Caco-2 (cell line): ENCODE results near the gene ANXA3. TPM values are rescaled to one million over a fixed set of nuclear protein-coding genes. Genes with fewer than 3 reads are reported as not detected.

ENCODE experiments used
- BruUV-seq: library from RNA; stranded (reverse); fragments of 400-500 nt; replicated peaks from 2 replicates; lab custom pipeline; 2021; lab: Mats Ljungman, UMichigan
- CTCF ChIA-PET: fragments of 300-600 bp; sonication (Branson Sonifier 250); formaldehyde crosslinking; loops from one replicate; lab custom pipeline; 2022; ENCODE audit warnings: antibody characterized with exemption; lab: Charles Lee
- POLR2A ChIA-PET: fragments of 300-600 bp; sonication (Branson Sonifier 250); formaldehyde crosslinking; loops from one replicate; lab custom pipeline; 2022; ENCODE audit warnings: antibody characterized with exemption; lab: Charles Lee
- DNase-seq, 2 experiments: peaks; one replicate each; pipeline versions ENCODE4 v3.0.0 to v3.0.0-alpha.2; 2020 to 2022
- H3K27me3 ChIP-seq: replicated peaks from 2 replicates; pipeline ENCODE4 v1.6.0; 2011; ENCODE audit warnings: low read length; ENCODE audit not compliant: control insufficient read depth, insufficient read depth
- H3K36me3 ChIP-seq: 2 replicates; pipeline ENCODE4 v1.5.1; 2011; ENCODE audit warnings: low read length; ENCODE audit not compliant: control insufficient read depth, insufficient read depth
- H3K4me1 ChIP-seq: fragments of 250-450 bp; sonication (Bioruptor Pico); 2 replicates; pipeline ENCODE4 v1.5.1; 2020; ENCODE audit warnings: mild to moderate bottlenecking
- H3K4me3 ChIP-seq: 2 replicates; pipeline ENCODE4 v1.5.1; 2011; ENCODE audit warnings: low read depth, mild to moderate bottlenecking, control low read depth, low read length
- H3K9me3 ChIP-seq: fragments of 250-450 bp; sonication (Bioruptor Pico); 2 replicates; pipeline ENCODE4 v1.5.1; 2020; ENCODE audit warnings: mild to moderate bottlenecking, moderate library complexity
- H3K27ac Mint-ChIP-seq: one replicate; pipeline ENCODE4 v1.8.0; 2022; ENCODE audit warnings: mixed read lengths; ENCODE audit not compliant: unreplicated experiment
- H3K27me3 Mint-ChIP-seq: one replicate; pipeline ENCODE4 v1.8.0; 2022; ENCODE audit warnings: mixed read lengths; ENCODE audit not compliant: insufficient read depth, unreplicated experiment
- H3K36me3 Mint-ChIP-seq: one replicate; pipeline ENCODE4 v1.8.0; 2022; ENCODE audit warnings: mild to moderate bottlenecking, mixed read lengths; ENCODE audit not compliant: insufficient read depth, unreplicated experiment
- H3K4me1 Mint-ChIP-seq: one replicate; pipeline ENCODE4 v1.8.0; 2022; ENCODE audit warnings: low read depth, mixed read lengths; ENCODE audit not compliant: unreplicated experiment
- H3K4me3 Mint-ChIP-seq: one replicate; pipeline ENCODE4 v1.8.0; 2022; ENCODE audit warnings: mild to moderate bottlenecking, moderate library complexity, mixed read lengths; ENCODE audit not compliant: unreplicated experiment
- H3K9me3 Mint-ChIP-seq: one replicate; pipeline ENCODE4 v1.8.0; 2022; ENCODE audit warnings: mixed read lengths; ENCODE audit not compliant: unreplicated experiment
- intact Hi-C: fragments of 100-400 bp; cut with micrococcal nuclease; formaldehyde crosslinking; loops from one replicate; pipeline ENCODE4 v1.10.0; 2022; ENCODE audit not compliant: unreplicated experiment
- total RNA-seq: library from RNA; stranded (reverse); gene quantifications from 2 replicates; pipeline ENCODE4 v1.2.3, GENCODE V29; 2022
- TF ChIP-seq, protein P1 (sequence below), 2 experiments: fragments of 200-600 bp in 1 of 2; IDR thresholded peaks; 1 replicate in 1 of 2; 2 replicates in 1 of 2; pipeline versions ENCODE4 v1.5.1 to v1.8.0; 2011 to 2022; ENCODE audit warnings: antibody characterized with exemption in 1 of 2, control low read depth in 1 of 2, inconsistent platforms in 1 of 2, low read depth in 1 of 2, low read length in 1 of 2, mild to moderate bottlenecking in 1 of 2, moderate library complexity in 1 of 2; ENCODE audit not compliant: insufficient read depth in 1 of 2, severe bottlenecking in 1 of 2, unreplicated experiment in 1 of 2

The ANXA3 gene
- total RNA-seq, 1 experiment from 2014 or later: 361 TPM

DNA sequence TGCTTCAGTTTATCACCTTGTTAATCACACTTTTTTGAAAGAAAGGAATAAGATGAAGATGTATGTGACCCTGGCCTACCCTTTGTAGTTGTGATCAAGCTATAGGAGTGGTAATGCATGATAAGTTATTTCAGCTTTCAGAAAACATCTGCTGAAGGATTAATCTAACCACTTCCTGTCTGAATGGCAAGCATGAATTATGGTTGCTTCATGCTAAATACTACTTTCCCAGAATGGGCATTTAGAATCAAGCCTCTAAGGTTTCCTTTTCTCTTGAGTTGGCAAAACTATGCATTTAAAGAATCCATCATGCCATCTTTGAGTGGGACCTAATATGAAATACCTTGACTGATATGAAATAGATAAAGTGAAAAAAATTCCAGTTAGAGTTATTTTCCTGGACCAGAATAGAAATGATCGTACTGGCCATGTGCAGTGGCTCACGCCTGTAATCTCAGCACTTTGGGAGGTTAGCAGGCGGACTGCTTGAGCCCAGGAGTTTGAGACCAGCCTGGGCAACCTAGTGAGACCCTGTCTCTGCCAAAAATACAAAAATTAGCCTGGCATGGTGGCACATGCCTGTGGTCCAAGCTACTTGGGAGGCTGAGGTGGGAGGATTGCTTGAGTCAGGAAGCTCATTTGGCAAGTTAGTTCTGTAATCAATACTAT is 59.1 kb downstream of the ANXA3 start:
- BruUV-seq: no TSS peak
- Mint-ChIP-seq H3K9me3 (no peaks in the 10 kb centered on the region), H3K4me3 (no peak overlapping the region), H3K27ac (no peak overlapping the region), H3K4me1 (peaks cover 37% of the 10 kb centered on the region), H3K27me3 (no peaks in the 10 kb centered on the region), H3K36me3 (peaks cover 82% of the 10 kb centered on the region)
- TF ChIP-seq, protein P1, sequence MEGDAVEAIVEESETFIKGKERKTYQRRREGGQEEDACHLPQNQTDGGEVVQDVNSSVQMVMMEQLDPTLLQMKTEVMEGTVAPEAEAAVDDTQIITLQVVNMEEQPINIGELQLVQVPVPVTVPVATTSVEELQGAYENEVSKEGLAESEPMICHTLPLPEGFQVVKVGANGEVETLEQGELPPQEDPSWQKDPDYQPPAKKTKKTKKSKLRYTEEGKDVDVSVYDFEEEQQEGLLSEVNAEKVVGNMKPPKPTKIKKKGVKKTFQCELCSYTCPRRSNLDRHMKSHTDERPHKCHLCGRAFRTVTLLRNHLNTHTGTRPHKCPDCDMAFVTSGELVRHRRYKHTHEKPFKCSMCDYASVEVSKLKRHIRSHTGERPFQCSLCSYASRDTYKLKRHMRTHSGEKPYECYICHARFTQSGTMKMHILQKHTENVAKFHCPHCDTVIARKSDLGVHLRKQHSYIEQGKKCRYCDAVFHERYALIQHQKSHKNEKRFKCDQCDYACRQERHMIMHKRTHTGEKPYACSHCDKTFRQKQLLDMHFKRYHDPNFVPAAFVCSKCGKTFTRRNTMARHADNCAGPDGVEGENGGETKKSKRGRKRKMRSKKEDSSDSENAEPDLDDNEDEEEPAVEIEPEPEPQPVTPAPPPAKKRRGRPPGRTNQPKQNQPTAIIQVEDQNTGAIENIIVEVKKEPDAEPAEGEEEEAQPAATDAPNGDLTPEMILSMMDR (IDR thresholded peaks at IDR 0.05; ENCODE audit: insufficient read depth in 1 of 2, low read depth in 1 of 2, low read length in 1 of 2, severe bottlenecking in 1 of 2, unreplicated experiment in 1 of 2): no peak
- no peaks in the 10 kb centered on the region for H3K27me3 ChIP-seq
- intact Hi-C loops: loop anchor here (5.0 kb wide), 2 partner anchors 167 to 312 kb away; partner anchors contain the start of gene BMP2K
- CTCF ChIA-PET: no interaction called here
- DNase-seq: no peak
- H3K9me3 ChIP-seq: no peaks in the 10 kb centered on the region
- H3K36me3 ChIP-seq: peaks cover 4% of the 10 kb centered on the region; the same call in 1 of the 2 replicates
- POLR2A ChIA-PET: no interaction called here
- H3K4me1 ChIP-seq: peaks cover 9% of the 10 kb centered on the region
- no peak overlapping the region for H3K4me3 ChIP-seq

DNA sequence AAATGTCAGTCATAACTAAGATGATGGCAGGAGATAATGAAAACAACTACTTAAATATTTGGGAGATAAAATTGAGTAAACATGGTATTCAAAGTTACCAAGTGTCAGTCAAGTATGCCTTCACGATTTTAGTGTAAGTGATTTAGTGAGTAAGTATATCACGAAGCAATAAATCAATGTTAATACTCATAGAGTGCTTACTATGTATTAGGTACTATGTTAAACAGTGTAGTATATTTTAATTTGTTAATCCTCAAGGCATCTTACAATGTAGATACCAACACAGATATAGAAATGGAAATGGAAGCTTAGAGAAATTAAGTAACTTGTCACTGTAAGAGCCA is 59.6 kb downstream of the ANXA3 start:
- H3K9me3 Mint-ChIP-seq: no peaks in the 10 kb centered on the region
- H3K36me3 Mint-ChIP-seq: peaks cover 78% of the 10 kb centered on the region
- no peak overlapping the region for H3K4me3 Mint-ChIP-seq
- intact Hi-C loops: loop anchor here (5.0 kb wide), 2 partner anchors 166 to 311 kb away; partner anchors contain the start of gene BMP2K
- Histone ChIP-seq H3K4me1 (peaks cover 9% of the 10 kb centered on the region), H3K36me3 (peaks cover 3% of the 10 kb centered on the region; the same call in 1 of the 2 replicates), H3K4me3 (no peak overlapping the region), H3K27me3 (no peaks in the 10 kb centered on the region), H3K9me3 (no peaks in the 10 kb centered on the region)
- no peak for DNase-seq
- TF ChIP-seq, protein P1 (IDR thresholded peaks at IDR 0.05; ENCODE audit: insufficient read depth in 1 of 2, low read depth in 1 of 2, low read length in 1 of 2, severe bottlenecking in 1 of 2, unreplicated experiment in 1 of 2): no peak
- ChIA-PET CTCF (no interaction called here), POLR2A (no interaction called here)
- H3K4me1 Mint-ChIP-seq: peaks cover 40% of the 10 kb centered on the region
- BruUV-seq: no TSS peak
- H3K27ac Mint-ChIP-seq: no peak overlapping the region
- H3K27me3 Mint-ChIP-seq: no peaks in the 10 kb centered on the region

DNA sequence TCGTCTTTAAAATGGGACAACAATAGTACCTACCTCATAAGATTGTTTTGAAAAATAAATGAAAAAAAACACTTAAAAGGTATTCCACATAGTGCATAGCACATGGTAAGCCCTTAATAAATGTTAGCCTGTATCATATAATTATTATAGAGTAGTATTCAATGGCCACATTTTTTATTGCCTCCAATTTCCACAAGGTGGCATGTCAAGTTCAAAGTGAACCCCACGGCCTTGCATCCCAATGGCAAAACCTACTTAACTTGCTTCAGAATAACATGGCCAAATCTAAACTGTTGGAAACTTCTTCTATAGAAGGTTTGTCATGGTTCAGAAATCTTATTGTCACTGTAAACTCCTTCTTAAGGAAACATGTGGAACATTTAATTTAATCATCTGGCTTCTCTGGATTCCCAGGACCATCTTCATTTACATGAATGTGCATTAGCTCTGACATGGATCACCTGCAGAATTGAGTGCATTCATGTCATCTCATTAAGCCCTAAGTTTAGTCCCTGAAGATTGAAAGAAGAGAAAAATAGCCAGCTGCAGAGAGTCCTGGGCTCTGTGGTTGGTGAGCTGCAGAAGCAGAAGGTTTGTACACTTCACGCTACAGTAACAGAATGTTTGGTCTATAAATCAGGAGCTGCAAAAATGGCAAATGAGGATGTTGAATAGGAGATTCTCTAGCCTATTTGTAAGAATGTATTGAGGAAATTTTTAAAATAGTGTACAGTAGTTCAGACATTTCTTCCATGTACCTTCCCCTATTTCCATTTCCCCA is 61.0 kb downstream of the ANXA3 start:
- BruUV-seq: no TSS peak
- H3K4me1 Mint-ChIP-seq: peaks cover 41% of the 10 kb centered on the region
- Histone ChIP-seq H3K4me3 (no peak overlapping the region), H3K36me3 (no peaks in the 10 kb centered on the region), H3K27me3 (no peaks in the 10 kb centered on the region), H3K9me3 (no peaks in the 10 kb centered on the region), H3K4me1 (peaks cover 9% of the 10 kb centered on the region)
- no peaks in the 10 kb centered on the region for H3K9me3 Mint-ChIP-seq
- CTCF ChIA-PET: interaction anchor here (0.8 kb wide), 1 partner anchor 51 kb away, joined by 3 read pairs; no protein-coding TSS in a partner anchor
- intact Hi-C loops: loop anchor here (1.0 to 5.0 kb wide), 4 partner anchors 18 to 310 kb away; partner anchors contain the start of gene BMP2K
- POLR2A ChIA-PET: no interaction called here
- no peaks in the 10 kb centered on the region for H3K27me3 Mint-ChIP-seq
- no peak overlapping the region for H3K4me3 Mint-ChIP-seq
- TF ChIP-seq, protein P1 (IDR thresholded peaks at IDR 0.05; ENCODE audit: insufficient read depth in 1 of 2, low read depth in 1 of 2, low read length in 1 of 2, severe bottlenecking in 1 of 2, unreplicated experiment in 1 of 2): peak in 1 of 2 experiments; percentile 20
- H3K27ac Mint-ChIP-seq: no peak overlapping the region
- peaks cover 64% of the 10 kb centered on the region for H3K36me3 Mint-ChIP-seq
- DNase-seq: no peak
